HG03442 (cell line): ENCODE results near the gene CD63.

Source experiments
- ATAC-seq: cut with Tn5 transposase; IDR thresholded peaks from one replicate; pipeline ENCODE4 v1.9.1; 2021; ENCODE audit warnings: mild to moderate bottlenecking, moderate library complexity; ENCODE audit not compliant: unreplicated experiment

The CD63 gene

DNA sequence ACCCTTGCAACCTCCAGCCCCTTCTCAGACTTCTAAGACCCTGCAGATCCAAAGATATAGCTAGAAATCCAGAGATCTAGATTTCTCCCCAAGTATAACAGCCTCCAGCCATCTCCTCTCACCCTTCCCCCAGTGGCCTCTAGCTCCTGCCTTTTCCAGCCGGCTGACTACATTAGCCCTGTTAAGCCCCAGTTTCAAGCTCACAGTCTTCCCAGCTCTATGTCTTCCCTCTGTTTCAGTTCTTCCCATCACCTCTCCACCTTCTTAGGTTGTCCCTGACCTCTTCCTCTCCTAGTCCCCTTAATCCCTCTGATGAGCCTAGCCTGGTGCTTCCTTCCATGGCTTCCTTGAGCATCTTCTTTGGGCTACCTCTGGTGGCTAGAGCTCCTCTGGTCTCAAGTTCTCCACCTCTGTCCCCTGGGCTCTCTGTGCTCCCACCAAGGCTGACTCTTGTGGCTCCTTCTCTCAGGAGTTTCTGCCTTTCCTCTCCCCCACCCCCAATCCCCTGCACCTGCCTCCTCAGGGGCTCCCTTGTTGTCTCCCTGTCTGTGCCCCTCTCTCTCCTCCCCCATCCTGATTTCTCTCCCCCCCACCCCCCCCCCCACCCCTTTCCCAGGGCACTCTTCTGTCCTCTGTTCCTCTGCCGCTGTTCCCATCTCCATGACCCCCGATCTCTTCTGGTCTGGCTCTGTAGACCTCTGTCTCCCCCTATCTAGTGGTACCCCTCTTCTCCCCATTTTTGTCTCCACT, 13.3 kb upstream of the CD63 start:
- ATAC-seq: no peak

DNA sequence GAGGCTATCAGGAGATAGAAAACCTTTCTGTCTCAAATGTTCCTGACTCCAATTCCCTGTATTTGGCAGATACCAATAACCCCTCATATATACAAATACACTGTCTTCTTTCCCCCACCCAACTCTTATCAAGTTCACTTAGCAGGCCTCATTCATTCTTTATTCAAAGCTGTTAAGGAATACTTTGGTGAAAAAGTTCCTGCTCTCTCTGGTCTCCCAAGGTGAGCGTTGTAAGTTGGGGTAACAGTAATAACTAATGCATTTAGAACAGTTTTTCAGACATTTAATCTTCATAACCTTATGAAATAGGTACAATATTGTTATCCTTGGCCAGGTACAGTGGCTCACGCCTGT, 10.2 kb upstream of the CD63 start:
- no peak for ATAC-seq

DNA sequence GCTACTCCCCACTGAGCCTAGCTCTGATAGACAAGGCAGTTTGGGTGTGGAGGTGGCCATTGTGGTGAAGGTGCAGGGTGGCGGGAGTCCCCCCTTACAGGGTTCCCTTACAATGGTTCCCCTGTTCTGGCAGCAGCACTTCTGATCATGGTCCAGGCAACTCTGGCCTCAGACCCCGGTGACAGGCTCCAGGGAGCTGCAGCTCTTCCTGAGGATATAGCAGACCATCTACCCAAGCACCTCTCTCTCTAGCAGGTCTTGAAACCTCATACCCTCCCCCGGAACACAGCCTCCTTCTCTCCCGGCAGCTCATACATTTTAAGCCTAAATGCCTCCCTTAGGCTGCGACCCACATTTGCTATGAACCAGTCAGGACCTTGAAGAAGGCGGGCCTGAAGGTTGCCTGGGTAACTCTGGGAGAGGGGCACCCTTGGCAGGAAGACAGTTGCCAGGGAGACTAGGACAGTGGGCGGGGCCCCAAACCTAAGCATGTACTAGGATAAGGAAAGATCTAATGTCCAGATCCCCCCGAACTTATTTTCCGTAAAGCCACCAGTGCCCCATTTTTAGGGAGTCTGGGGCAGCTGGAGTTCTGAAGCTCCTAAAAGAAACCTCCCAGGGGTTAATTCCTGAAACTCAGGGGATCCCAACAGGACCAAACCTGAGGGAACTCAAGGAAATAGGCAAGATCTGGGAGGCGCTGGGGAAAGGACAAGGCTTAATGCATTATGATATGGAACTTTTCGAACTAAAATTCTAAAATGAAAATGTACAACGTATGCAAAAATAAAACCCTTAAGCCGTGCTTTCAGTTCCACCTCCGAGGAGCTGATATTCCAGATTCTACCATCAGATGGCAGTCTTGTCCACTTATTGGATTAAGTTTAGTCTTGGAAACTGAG, 9.6 kb upstream of the CD63 start:
- ATAC-seq: peak; percentile 76

DNA sequence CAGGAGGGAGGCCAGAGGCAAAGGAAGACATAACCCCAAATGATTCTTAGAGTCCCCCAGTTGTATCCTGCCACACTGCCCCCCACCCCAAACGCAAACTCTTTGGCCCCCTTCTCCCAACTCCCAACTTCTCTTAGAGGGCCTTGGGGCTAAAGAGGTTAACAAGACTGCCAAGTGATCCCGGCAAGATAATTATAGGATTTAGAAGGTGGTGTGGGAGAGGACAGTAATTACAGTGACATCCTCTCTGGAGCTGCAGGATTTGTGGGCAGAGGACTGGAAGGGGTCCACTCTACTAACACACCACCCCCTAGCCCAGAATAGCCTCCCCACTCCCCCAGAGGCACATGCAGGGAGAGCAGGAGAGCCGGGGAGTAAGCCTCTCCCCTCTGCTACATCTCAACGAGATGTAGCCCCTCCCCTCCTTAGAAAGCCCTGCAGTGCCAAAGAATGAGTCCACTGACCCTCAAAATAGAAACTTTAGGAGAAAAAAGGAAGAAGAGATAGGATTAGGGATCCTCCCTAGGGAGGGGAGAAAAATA, 8.8 kb upstream of the CD63 start:
- ATAC-seq: peak; percentile 12

DNA sequence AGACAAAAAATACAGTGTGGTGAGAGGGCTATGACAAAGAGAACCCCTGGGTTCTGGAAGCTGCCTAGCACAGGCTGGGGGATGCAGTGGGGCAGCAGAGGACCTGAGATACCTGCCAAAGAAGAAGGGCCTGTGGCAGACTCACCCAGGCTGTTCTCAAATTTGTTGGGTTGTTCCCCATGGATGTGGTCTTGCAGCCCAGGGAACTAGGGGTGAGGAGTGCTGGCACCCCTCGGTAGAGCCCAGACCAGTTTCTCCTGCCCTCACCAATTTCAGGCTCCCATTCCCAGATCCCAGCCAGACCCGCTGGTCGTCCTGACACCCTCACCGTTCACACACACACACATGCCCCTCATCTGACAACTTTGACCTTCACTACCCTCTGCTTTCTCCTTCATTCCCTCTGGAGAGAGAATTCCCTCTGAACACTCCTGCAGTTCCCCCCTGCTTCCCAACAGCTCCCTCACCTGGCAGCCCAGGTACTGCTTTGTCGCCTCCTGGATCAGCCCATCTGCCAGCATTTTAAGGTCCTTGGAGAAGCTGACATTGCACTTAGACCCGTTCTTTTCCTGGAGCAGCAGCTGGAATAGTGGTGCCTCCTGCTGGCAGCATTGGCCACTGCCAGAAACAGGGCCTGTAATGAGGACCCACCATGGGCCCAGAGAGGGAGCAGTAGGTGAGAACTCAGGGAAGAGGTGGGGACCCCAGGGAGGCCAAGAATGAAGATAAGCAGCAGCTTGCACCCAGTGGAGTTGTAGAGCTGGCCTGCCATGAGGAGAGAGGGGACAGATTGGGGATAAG, 8.2 kb upstream of the CD63 start:
- ATAC-seq: peak; percentile 36

DNA sequence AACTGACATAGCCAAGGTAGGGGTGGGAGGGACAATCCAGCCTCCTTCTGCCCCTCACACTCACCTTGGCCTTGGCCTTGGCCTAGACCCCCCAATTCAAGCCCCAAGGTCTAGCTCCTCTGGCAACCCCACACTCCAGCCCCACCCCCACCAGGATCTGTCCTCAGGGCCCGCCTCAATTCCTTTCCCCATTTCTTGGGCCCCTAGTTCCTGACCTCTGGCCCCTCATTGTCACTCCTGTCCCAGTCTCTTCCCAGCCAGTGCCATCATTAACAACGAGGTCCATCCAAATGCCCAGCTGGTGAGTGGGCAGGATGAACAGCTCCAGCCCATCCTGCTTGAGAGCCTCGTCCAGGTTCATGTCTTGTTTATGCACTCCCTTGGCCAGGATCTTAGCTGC, 7.3 kb upstream of the CD63 start:
- no peak for ATAC-seq

DNA sequence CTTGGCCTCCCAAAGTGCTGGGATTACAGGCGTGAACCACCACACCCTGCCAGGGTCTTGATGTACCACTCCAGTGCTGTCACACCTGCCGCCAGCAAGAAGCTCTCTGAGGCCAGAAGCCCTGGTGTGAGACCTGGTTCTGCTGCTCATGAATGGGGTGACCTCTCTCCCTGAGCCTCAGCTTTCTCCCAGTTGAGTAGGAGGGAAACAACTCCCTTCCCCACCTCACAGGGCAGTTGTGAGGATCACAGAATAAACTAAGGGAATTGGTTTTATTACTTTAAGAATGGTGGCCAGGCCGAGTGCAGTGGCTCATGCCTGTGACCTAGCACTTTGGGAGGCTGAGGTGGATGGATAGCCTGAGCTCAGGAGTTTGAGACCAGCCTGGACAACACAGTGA, 5.8 kb upstream of the CD63 start:
- ATAC-seq: no peak

DNA sequence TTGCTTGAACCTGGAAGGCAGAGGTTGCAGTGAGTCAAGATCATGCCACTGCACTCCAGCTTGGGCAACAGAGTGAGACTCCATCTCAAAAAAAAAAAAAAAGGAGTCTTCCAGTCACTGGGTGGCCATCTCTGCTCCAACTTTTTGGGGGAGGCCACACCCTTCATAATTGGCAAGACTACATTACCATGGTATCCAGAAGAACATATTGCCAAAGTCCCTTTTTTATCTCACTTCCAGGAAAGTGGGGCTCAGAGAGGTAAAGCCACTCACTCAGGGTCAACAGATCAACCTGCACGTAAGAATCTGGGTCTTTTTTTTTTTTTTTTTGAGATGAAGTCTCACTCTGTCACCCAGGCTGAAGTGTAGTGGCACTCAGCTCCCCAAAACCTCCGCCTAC, 5.0 kb upstream of the CD63 start:
- ATAC-seq: no peak

DNA sequence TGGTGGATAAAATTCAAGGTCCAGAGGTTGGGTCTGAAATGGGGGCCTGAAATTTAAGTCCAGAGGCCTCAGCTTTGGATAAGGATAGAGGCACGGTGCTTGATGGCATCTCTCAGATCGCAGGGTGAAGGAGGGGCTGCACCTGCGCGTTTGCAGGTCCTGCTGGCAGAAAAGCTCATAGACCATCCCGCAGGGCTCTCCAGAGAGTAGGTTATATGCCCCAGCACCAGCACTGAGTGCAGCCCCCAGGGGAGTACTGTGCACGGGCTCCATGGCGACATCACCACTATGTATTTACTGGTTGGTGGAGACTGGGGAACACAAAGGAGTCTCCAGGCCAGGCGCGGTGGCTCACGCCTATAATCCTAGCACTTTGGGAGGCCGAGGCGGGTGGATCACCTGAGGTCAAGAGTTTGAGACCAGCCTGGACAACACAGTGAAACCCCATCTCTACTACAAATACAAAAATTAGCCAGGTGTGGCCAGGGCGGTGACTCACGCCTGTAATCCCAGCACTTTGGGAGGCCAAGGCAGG, 4.3 kb upstream of the CD63 start:
- no peak for ATAC-seq

DNA sequence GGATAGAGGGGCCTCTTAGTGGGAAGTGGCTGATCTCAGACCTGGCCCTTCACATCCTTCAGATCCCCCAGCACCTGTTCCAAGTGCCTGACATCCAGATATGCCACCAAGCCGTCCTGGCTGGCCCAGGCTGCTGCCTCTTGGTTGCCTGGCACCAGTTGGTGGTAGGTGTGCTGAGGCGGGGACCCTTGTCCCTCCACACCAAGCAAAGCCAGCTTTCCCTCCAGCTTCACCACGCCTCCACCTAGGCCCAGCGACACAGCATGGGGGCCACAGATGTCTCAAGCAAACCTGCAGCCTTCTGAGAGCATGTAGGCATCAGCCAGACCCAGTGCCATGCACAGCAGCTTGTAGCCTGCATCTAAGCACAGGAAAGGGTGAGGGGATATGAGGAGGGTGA, 3.5 kb upstream of the CD63 start:
- ATAC-seq: no peak

DNA sequence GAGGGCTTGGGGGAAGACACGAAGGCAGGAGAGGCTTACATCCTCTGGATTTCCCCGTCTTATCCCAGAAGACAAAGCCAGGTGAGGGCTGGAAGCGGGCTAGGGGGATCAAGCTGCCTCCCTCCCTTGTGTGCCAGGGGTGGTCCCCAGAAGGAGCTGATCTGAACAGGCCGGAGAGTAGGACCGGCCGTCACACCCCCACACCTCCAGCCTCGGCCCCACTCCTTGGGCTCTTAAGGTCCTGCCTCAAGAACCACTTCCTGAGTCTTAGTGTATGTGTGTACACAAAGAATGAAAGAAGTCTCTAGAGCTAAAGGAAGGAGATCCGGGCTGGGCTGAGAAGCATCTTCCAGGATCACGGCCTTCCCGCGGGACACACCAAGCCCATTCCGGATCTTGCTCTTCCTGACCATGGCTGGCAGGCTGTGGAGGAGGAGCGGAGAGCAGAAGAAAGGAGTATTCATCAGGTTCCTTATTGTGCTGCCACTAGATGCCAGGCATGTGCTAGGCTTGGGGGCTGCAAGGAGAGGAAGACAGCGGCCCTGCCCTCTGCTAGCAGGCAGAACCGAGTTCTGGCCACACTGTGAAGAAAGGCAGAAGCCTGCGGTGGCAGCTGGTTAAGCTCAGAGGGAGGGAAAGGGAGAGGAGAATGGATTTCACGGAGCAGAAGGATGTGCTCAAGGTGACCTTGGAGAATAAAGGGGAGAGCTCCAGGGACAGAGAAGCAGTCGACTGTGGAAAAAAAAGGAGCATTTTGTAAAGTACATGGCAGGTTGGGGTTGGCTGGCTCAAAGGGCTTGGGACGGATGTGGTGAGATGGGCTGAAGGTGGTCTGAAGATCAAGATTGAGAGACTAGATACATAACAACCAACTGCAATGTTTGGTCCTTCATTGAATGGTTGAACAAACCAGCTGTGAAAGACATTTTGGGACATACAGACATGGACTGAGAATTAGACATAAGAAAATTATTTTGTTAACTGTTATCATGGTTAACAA, 1.3 kb upstream of the CD63 start:
- ATAC-seq: peak; percentile 40

DNA sequence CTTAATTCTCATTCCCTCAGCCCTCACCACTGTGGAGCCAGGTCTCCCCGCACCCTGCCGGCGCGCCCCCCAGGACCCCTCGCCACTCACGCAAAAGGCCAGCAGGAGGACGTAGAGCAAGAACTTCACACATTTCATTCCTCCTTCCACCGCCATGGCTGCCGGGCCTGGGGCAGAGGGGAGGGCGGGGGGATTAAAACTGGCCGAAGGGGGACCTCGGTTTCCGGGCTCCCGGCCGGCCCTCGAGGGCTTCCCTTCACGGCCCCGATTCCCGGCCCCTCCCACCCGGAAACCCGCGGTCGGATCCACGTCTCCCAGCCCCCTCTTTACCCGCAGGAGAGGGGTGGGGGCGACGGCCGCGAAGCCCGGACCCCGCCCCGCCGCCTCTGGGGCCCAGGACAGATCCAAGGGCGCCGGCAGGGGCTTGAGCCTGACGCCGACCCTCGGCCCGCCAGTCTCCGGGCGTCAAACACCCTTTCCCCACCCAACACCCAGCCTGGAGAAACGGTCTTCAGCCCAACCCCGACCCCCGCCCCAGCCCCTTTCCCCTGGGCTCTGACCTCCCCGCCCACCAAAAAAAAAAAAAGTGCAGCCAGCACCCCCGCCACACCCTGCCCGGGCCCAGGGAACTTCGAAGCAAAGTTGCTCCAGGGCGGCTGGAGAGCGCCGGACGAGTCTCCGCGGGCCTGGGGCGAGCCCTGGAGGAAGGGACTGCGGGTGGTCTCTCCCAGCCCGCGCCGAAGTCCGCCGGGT, 447 bp downstream of the CD63 start:
- ATAC-seq: no peak

DNA sequence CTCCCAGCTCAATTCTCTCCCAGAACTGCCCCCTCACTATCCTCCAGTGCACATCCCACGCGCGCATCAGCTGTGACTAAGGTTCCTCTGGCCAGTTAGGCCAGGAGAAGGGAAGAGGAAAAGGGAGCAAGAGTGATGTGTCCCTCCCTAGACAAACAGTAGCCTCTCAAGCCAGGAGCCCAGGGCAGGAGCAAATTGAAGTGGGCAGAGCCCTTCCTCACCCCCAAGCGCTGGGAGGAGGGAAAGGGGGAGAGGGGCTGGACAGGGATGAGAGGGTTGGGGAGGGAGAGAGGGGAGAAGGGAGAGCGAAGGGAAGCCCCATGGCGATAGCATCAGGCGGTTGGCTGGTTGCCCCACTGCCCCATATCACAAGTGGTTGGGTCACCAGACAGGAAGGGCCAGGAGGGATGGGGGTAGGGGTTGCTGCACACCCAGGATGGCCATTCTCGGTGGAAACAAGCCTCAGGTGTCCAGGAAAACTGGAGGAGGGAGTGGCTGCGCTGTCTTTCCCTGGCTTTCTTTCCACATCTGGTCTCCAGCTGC, 1.1 kb downstream of the CD63 start:
- no peak for ATAC-seq

DNA sequence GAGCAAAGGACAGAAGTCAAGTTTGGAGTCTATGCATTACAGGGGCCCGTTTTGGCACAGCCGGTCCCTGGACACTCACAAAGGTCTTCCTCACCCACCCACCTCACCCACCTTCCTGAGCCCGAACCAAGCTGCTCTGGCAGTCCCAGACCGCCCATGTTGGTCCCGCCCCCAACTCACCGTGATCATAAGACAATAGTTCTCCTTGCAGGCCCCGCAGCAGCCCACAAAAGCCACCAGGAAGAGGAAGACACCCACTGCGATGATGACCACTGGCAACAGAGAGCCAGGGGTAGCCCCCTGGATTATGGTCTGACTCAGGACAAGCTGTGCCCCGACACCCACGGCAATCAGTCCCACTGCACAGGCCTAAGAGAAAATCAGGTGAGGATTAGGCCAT, 1.8 kb downstream of the CD63 start:
- no peak for ATAC-seq

DNA sequence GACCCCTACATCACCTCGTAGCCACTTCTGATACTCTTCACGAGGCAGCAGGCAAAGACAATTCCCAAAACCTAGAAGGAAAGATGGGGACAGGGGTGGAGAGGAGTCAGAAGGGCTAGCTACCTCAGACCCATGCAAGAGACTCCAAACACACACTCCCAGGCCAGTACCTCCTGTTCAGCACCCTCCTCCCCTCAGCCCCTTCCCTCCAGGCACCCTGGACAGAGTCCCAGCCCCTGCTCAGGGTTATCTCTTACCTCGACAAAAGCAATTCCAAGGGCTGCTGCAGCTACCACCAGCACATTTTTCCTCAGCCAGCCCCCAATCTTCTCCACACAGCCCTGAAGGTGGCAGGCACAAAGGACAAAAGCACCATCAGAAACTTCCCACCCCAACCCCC, 3.3 kb downstream of the CD63 start:
- no peak for ATAC-seq

DNA sequence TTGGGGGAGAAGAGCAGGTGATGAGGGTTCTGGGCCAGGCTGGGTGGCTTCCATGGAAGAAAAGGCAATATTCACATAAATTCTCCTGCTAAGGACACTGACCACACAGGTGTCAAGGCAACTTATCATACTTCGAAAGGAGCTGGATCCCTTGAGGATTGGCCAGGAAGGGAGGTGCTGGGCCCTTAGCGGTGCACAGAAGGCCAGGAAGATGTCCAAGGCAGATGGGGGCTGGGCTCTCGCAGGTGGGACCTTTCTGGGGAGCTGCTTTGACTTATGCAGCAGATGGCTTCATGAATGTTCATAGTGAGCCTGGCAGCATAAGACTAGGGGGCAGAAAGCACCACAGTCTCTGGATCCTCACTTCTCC, 3.9 kb downstream of the CD63 start:
- no peak for ATAC-seq

DNA sequence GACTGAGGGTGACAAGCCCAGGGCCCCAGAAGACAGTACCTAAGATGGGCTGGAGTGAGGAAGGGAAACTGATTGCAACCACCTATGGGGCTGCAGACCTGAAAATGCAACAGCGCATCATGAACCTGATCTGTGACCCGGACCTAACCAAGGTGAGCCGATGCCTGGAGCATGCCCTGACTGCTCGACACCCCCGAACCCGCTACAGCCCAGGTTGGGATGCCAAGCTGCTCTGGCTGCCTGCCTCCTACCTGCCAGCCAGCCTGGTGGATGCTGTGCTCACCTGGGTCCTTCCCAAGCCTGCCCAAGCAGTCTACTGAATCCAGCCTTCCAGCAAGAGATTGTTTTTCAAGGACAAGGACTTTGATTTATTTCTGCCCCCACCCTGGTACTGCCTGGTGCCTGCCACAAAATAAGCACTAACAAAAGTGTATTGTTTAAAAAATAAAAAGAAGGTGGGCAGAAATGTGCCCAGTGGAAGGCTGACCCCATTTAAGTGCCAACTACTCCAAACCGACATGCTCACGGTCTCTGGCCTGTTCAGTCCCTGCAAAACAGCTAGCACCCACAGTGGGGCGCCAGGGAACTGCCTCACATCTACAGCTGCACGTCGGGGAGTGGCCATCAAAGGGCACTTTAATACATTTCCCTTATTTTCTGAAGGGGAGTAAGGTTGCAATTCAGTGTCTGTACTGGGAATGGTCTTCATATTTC, 4.4 kb downstream of the CD63 start:
- no peak for ATAC-seq

DNA sequence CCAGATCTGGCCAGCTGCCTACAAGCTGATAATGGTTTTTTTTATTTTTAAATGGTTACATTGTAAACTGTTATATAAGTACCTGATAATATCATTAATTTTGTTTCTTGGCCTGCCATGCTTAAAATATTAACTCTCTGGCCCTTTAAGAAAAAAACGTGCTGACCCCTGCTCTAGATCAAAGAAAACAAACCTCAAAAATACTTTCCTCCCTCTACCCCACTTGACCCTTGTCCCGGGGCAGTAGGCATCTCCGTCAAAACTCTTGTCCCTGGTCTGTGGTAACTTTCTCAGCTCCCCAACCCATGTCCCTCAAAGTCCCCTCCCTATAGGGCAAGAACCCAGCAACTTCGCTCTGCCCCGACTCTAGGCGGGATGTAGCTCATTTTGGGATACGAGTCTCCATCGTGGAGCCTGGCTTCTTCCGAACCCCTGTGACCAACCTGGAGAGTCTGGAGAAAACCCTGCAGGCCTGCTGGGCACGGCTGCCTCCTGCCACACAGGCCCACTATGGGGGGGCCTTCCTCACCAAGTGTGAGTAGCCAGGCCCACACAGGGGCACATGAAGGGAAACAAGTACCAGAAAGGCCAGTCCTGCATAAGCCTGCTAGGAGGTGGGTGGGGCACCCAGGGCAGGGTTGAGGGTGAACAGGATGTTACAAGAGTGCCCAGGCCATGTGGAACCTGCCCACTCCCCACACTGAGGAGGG, 5.1 kb downstream of the CD63 start:
- ATAC-seq: no peak
